MM.1S (cell line): ENCODE results near the gene CSN2.

Experiments
- DNase-seq: peaks from one replicate; pipeline ENCODE4 v3.0.0-alpha.2; 2015
- H2AFZ ChIP-seq: fragments of 300-600 bp; sonication (generic); 2 replicates; pipeline ENCODE4 v1.6.0; 2016; ENCODE audit warnings: antibody characterized with exemption, low read length
- H3F3A ChIP-seq: fragments of 300-600 bp; sonication (generic); 2 replicates; pipeline ENCODE4 v1.6.1; 2016; ENCODE audit warnings: mild to moderate bottlenecking, antibody characterized with exemption, low read length, moderate library complexity, mixed read lengths; ENCODE audit not compliant: insufficient read depth
- H3K27ac ChIP-seq: fragments of 300-600 bp; sonication (generic); 2 replicates; pipeline ENCODE4 v1.5.1; 2016; ENCODE audit warnings: mild to moderate bottlenecking, low read length
- H3K27me3 ChIP-seq: fragments of 300-600 bp; sonication (generic); replicated peaks from 2 replicates; pipeline ENCODE4 v1.6.0; 2016; ENCODE audit warnings: low read length; ENCODE audit not compliant: insufficient read depth
- H3K36me3 ChIP-seq: fragments of 300-600 bp; sonication (generic); replicated peaks from 2 replicates; pipeline ENCODE4 v1.6.1; 2016; ENCODE audit warnings: mild to moderate bottlenecking, low read length, mixed read lengths; ENCODE audit not compliant: insufficient read depth
- H3K4me1 ChIP-seq: fragments of 300-600 bp; sonication (generic); 2 replicates; pipeline ENCODE4 v1.6.1; 2016; ENCODE audit warnings: low read length, mixed read lengths
- H3K4me2 ChIP-seq: fragments of 300-600 bp; sonication (generic); 2 replicates; pipeline ENCODE4 v1.6.0; 2016; ENCODE audit warnings: low read depth, low read length
- H3K4me3 ChIP-seq: fragments of 300-600 bp; sonication (generic); 2 replicates; pipeline ENCODE4 v1.5.1; 2016; ENCODE audit warnings: low read length, mixed read lengths
- H3K79me2 ChIP-seq: fragments of 300-600 bp; sonication (generic); 2 replicates; pipeline ENCODE4 v1.6.1; 2016; ENCODE audit warnings: mixed run types, low read length, mixed read lengths
- H3K9ac ChIP-seq: fragments of 300-600 bp; sonication (generic); 2 replicates; pipeline ENCODE4 v1.6.1; 2016; ENCODE audit warnings: low read length, mixed read lengths
- H3K9me2 ChIP-seq: fragments of 300-600 bp; sonication (generic); replicated peaks from 2 replicates; pipeline ENCODE4 v1.6.1; 2016; ENCODE audit warnings: mild to moderate bottlenecking, low read length, mixed read lengths; ENCODE audit not compliant: insufficient read depth
- H3K9me3 ChIP-seq: fragments of 300-600 bp; sonication (generic); replicated peaks from 2 replicates; pipeline ENCODE4 v1.6.1; 2016; ENCODE audit warnings: mild to moderate bottlenecking, low read length, mixed read lengths; ENCODE audit not compliant: insufficient read depth
- H4K20me1 ChIP-seq: fragments of 300-600 bp; sonication (generic); 2 replicates; pipeline ENCODE4 v1.6.1; 2016; ENCODE audit warnings: mild to moderate bottlenecking, low read length, moderate library complexity, mixed read lengths; ENCODE audit not compliant: insufficient read depth
- CTCF ChIP-seq: fragments of 300-600 bp; sonication (generic); IDR thresholded peaks from 2 replicates; pipeline ENCODE4 v1.5.1; 2016; ENCODE audit warnings: antibody characterized with exemption, low read length, mixed read lengths
- EZH2 ChIP-seq: fragments of 300-600 bp; sonication (generic); optimal IDR thresholded peaks from 2 replicates; pipeline ENCODE3; 2017; ENCODE audit warnings: low read depth, mild to moderate bottlenecking, antibody characterized with exemption, low read length, mixed read lengths
- EZH2phosphoT487 ChIP-seq: fragments of 300-600 bp; sonication (generic); IDR thresholded peaks from 2 replicates; pipeline ENCODE4 v1.6.1; 2018; ENCODE audit warnings: antibody characterized with exemption, low read length

The CSN2 gene

GRCh38 chr4:69977582-69977981 is 12.1 kb upstream of the CSN2 start:
- H4K20me1 ChIP-seq = no peaks in the 10 kb centered on the region
- no peaks in the 10 kb centered on the region for H3K9me3 ChIP-seq
- no peak overlapping the region for H3K9ac ChIP-seq
- H3K9me2 ChIP-seq = no peaks in the 10 kb centered on the region
- no peak overlapping the region for H3K4me2 ChIP-seq
- no peaks in the 10 kb centered on the region for H3K79me2 ChIP-seq
- no peak for DNase-seq
- no peak for TF ChIP-seq EZH2
- no peak for TF ChIP-seq CTCF
- TF ChIP-seq EZH2phosphoT487 = no peak
- H3K27ac ChIP-seq = no peak overlapping the region
- H3F3A ChIP-seq = no peaks in the 10 kb centered on the region
- H3K27me3 ChIP-seq = no peaks in the 10 kb centered on the region
- no peak overlapping the region for H3K4me3 ChIP-seq
- H3K4me1 ChIP-seq = no peaks in the 10 kb centered on the region
- no peak overlapping the region for H2AFZ ChIP-seq
- H3K36me3 ChIP-seq = no peaks in the 10 kb centered on the region

- no peak overlapping the region for H3K4me3 ChIP-seq
- H3K4me1 ChIP-seq = no peaks in the 10 kb centered on the region
- H3K36me3 ChIP-seq = no peaks in the 10 kb centered on the region
- DNase-seq = no peak
- no peaks in the 10 kb centered on the region for H3F3A ChIP-seq
- no peaks in the 10 kb centered on the region for H3K79me2 ChIP-seq
- no peaks in the 10 kb centered on the region for H3K9me3 ChIP-seq
- no peak for TF ChIP-seq CTCF
- no peak for TF ChIP-seq EZH2phosphoT487
- no peak for TF ChIP-seq EZH2
- no peak overlapping the region for H3K27ac ChIP-seq
- H3K4me2 ChIP-seq = no peak overlapping the region
- H3K27me3 ChIP-seq = no peaks in the 10 kb centered on the region
- H4K20me1 ChIP-seq = no peaks in the 10 kb centered on the region
- H2AFZ ChIP-seq = no peak overlapping the region
- H3K9ac ChIP-seq = no peak overlapping the region
- no peaks in the 10 kb centered on the region for H3K9me2 ChIP-seq
Measured at GRCh38 chr4:69974631-69975030, 9.1 kb upstream of the CSN2 start.

- Histone ChIP-seq H3K27me3 (no peaks in the 10 kb centered on the region), H3K9me2 (no peaks in the 10 kb centered on the region), H3F3A (no peaks in the 10 kb centered on the region), H3K4me2 (no peak overlapping the region), H3K4me3 (no peak overlapping the region), H3K4me1 (no peaks in the 10 kb centered on the region), H3K9ac (no peak overlapping the region), H2AFZ (no peak overlapping the region), H3K9me3 (no peaks in the 10 kb centered on the region), H3K27ac (no peak overlapping the region), H3K79me2 (no peaks in the 10 kb centered on the region), H3K36me3 (no peaks in the 10 kb centered on the region), H4K20me1 (no peaks in the 10 kb centered on the region)
- TF ChIP-seq EZH2phosphoT487 = no peak
- no peak for TF ChIP-seq EZH2
- TF ChIP-seq CTCF = no peak
- no peak for DNase-seq
Measured at GRCh38 chr4:69970071-69970470, 4.5 kb upstream of the CSN2 start.
